GM21786 (cell line): Measurements from ENCODE around the gene PUS10.
A peak's percentile ranks its signal among the peaks of the same experiment; 100 is the strongest.
"Not testable (repeated sequence)": the region's sequence is repeated elsewhere in the genome, so short reads cannot be mapped to it uniquely, and the experiment has no call there.

ENCODE experiments used
- ATAC-seq: cut with Tn5 transposase; IDR thresholded peaks from one replicate; pipeline ENCODE4 v1.9.1; 2021; ENCODE audit not compliant: unreplicated experiment

Gene PUS10, protein sequence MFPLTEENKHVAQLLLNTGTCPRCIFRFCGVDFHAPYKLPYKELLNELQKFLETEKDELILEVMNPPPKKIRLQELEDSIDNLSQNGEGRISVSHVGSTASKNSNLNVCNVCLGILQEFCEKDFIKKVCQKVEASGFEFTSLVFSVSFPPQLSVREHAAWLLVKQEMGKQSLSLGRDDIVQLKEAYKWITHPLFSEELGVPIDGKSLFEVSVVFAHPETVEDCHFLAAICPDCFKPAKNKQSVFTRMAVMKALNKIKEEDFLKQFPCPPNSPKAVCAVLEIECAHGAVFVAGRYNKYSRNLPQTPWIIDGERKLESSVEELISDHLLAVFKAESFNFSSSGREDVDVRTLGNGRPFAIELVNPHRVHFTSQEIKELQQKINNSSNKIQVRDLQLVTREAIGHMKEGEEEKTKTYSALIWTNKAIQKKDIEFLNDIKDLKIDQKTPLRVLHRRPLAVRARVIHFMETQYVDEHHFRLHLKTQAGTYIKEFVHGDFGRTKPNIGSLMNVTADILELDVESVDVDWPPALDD

DNA sequence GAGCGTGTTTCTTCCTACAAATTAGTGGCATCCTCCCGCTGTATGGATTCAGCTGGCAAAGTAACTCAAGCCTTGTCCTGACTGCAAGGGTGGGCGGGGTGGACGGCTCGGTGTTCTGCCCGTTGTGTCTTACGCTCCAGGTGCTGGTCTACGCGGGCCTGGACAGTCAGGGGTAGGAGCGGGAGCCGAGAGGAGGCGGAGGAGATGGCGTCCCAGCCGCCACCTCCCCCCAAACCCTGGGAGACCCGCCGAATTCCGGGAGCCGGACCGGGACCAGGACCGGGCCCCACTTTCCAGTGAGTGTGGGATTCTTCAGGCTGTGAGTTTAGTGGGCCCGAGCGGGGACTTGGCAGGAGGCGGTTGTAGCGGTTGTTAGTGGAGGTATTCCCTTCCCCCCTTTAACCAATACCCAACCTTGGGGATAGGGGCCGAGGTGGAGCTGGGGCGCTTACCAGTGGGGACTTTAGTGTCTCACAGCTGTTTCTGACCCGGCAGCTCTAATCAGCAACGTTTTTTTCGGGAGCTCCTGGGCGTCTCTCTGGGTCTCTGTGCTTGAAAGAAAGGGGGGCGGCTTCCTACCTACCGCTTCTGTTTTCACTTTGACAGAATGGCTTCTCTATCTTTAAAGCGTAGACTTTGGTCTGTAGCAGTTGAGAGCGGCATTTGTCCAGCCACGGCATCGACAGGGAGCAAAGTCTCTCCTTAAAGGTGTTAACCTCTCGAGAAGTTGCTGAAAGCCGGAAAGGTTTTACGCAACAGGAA, at the start of gene PUS10, which contains the start of gene PEX13:
TSS of gene PUS10 (minus strand) at position 700 of the 762 bp plus-strand sequence. CDS start 6,365 bp downstream, outside the sequence.
TSS of gene PEX13 (plus strand) at position 165 of the 762 bp plus-strand sequence. CDS start at position 205, 40 bp downstream.
- ATAC-seq = peak; percentile 73

DNA sequence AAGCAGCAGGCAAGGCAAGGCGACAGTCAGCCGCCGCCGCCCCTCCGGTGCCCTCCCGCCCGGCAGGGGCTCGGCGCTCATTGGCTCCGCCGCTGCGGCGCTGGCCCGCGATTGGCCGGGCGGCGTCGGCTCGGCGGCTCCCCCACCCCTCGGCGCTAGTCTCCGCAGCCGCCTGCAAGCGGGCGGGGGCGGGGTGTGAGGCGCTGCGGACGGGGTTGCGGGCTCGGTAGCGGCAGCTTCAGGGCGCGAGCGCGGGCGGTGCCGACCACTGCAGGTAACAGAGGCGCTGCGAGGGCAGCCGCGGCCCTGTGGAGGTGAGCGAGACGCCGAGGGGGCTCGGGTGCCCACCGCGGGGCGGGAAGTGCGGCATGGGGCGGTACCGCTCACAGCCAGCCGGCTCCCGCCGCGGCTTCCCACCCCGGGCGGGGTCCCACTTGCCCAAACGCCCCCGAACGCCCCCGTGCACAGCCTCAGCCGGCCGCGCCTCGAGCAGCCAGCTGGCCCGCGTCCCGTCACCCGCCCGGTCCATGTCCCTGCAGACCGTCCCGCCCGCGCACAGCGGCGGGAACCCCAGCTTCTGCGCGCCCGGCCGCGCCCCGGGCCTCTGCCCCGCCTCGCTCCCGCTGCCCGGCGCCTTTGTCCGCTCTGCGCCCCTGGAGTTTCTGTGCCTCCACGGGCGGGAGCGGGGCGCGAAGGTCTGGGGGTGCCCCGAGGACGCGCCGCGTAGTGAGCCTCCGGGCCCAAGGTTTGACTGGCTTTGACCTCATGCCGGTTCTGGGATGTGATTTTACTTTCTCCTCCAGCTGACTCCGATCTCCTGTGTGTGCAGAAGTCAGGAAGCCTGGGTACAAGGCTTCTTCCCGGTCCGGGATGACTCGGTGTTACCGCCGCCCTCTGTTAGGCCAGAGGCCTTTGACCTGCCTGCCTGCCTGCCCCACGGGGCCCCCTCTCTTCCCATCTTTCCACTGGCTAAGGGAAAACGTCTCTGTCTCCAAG, 48.0 kb upstream of the PUS10 start, which contains the start of gene SANBR:
TSS of gene SANBR (plus strand) at position 158 of the 996 bp plus-strand sequence. CDS start 4,480 bp downstream, outside the sequence.
- peak; percentile 94 for ATAC-seq

DNA sequence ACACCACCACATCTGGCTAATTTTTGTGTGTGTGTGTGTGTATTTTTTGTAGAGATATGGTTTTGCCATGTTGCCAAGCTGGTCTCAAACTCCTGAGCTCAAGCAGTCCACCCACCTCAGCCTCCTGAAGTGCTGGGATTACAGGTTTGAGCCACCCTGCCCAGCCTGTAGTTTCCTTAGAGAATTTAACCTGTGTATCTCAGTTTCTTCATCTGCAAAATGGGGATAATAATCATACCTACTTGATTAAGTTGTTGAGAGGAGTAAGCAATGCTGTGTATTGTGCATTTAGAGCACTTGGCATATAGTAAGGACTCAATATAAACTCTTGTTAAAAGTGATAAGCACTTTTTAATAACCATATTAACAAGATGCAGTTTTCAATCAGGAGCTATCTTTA, 41.3 kb upstream of the PUS10 start:
- ATAC-seq = no peak

- no peak for ATAC-seq
These were observed 39.5 kb upstream of the PUS10 start for GRCh38 chr2:61057562-61057961.

DNA sequence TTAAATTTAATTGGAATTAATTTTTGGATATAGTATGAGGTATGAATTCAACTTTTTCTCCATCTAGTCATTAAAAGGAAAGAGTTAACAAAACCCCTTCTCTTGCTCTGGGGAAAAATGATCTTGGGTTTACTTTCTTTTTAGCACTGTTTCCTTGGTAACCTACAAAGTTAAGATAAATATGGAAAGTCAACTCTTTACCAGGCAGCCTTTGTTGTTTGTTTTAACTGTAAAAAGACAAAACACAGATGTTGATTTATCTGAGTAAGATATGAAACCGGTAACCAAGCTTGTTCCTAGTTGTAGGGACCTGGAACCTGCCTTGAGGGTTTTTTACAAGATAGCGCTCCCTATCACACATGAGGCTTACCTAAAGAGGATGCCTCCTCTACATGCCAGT, 37.5 kb upstream of the PUS10 start:
- ATAC-seq = no peak

DNA sequence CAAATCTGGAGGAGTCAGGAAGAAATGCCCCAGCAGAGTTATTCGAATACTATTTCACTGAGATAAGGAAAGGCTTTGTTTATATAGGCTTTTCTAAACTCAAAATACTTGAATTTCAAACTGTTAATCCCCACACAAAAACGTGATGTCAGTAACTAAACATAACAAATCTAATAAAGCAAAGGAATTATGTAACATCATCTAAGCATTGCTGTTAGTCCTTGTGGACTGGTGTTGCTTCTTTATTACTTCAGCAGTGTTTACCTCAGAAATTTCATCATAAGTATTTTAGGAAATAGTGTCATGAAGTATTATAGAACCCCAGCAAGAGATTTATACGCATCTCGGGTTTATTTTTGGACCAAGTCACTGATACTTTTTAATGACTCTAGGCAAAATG, 27.9 kb upstream of the PUS10 start:
- ATAC-seq = no peak

GRCh38 chr2:61045226-61045625, 27.2 kb upstream of the PUS10 start:
- no peak for ATAC-seq

DNA sequence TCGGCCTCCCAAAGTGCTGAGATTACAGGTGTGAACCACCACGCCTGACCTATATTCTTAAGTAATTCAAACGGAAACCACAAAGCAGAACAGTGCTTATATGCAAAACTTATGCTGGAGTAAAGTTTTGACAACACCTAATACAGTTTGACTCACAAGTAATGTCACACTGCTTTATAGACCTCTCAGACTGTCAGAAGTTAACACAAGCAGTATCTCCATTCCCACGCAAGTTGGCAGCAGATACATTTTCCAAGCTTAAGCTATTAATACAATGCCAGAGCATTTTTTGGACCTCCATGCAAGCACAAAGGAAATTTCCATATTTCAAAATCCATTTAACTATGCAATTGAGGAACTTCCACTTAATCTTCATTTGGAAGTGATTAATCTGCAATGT, 26.6 kb upstream of the PUS10 start:
- ATAC-seq = no peak

GRCh38 chr2:61042807-61043206, 24.8 kb upstream of the PUS10 start:
- no peak for ATAC-seq

DNA sequence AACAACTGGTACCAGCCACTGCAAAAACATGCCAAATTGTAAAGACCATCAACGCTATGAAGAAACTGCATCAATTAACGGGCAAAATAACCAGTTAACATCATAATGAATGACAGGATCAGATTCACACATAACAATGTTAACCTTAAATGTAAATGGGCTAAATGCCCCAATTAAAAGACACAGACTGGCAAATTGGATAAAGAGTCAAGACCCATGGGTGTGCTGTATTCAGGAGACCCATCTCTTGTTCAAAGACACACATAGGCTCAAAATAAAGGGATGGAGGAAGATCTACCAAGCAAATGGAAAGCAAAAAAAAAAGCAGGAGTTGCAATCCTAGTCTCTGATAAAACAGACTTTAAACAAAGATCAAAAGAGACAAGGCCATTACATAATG, 18.6 kb upstream of the PUS10 start:
- not testable (repeated sequence) for ATAC-seq

- ATAC-seq = not testable (repeated sequence)
These were observed 16.5 kb upstream of the PUS10 start for GRCh38 chr2:61034592-61034991.

- no peak for ATAC-seq
These were observed 11.5 kb upstream of the PUS10 start for GRCh38 chr2:61029533-61029932.

DNA sequence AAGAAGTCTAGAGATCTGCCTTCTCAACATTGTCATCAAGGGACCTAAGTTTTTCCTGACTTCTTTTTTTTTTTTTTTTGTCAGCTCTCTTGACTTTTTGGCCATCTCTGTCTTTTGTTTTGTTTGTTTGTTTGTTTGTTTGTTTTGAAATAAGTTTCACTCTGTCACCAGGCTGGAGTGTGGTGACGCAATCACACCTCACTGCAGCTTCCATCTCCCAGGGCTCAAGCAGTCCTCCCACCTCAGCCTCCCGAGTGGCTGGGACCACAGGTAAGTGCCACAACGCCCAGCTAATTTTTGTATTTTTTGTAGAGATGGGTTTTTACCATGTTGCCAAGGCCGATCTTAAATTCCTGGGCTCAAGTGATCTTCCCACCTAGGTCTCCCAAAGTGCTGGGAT, 5.6 kb upstream of the PUS10 start:
- ATAC-seq = no peak

DNA sequence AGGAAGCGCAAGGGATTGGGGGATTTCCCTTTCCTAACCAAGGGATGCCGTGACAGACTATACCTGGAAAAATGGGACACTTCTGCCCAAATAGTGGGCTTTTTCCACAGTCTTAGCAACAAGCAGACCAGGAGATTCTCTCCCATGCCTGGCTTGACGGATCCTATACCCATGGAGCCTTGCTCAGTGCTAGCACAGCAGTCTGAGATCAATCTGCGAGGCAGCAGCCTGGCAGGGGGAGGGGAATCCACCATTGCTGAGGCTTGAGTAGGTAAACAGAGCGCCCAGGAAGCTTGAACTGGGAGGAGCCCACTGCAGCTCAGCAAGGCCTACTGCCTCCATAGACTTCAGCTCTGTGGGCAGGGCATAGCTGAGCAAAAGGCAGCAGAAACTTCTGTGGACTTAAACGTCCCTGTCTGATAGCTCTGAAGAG, 3.2 kb upstream of the PUS10 start:
- no peak for ATAC-seq

DNA sequence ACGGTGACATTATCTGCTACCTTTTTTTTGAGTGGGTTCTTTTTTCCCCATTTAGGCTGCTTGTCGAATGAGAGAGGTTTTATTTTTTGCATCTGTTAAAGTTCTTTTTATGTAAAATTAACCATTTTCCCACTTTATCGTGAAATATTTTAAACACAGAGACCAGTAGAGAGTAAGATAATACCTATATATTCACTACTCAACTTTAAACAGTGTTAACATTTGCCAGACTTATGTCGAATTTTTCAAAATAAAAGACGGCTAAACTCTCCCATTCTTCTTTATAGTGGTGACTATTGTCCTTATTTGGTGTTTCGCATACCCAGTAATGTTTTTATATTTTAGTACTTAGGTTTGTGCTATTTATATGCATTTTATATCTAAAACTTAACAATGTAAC, 743 bp upstream of the PUS10 start:
- no peak for ATAC-seq

- ATAC-seq = no peak
These were observed 282 bp upstream of the PUS10 start for GRCh38 chr2:61018318-61018755.

GRCh38 chr2:61017003-61017555, 976 bp downstream of the PUS10 start:
- ATAC-seq = peak; percentile 52

DNA sequence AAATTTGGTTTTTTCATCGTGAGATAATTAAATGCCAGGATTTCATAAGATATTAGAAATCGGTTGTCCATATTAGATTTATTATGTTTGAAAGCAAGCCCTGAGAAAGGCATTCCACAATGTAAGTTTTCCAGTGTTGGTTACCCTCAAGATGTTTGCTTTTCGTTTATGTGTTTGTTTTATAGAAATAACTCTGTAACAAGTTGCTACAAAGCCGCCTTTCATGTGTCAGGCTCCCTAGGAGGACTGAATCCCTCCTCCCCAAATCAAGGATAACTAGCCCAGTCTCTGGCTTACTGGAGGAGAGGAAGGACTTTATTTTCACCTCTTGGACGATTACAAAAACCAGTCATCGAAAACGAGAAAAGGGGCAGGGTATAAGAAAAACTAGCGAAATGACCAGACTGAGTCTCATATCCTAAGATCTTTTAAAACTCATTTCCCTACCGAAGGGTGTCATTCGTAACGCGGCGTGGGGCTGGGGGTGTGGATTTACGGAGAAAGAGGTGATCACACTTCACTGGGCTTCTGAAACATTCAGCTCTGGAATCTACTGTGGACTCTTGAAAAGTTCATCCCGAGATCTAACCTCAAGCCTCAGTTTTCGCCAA, 1.6 kb downstream of the PUS10 start:
- peak; percentile 11 for ATAC-seq

- ATAC-seq = no peak
These were observed 2.1 kb downstream of the PUS10 start for GRCh38 chr2:61015976-61016375.

- ATAC-seq = no peak
These were observed 3.3 kb downstream of the PUS10 start for GRCh38 chr2:61014763-61015162.
